DND-41 (cell line): ENCODE data around the gene PROK2.

Source experiments
- ATAC-seq: fragments of 200-7000 bp; cut with Tn5 transposase; 3 replicates; pipeline ENCODE4 v1.9.1; 2021; ENCODE audit warnings: low read depth; ENCODE audit not compliant: insufficient read depth
- DNase-seq: peaks from one replicate; pipeline ENCODE4 v3.0.0-alpha.2; 2020
- H2AFZ ChIP-seq: 2 replicates; pipeline ENCODE4 v1.6.0; 2012; ENCODE audit warnings: low read depth, low read length
- H3K27ac ChIP-seq: 2 replicates; pipeline ENCODE4 v1.5.1; 2012; ENCODE audit warnings: low read length, inconsistent platforms
- H3K27me3 ChIP-seq: fragments of 200-600 bp; sonication (generic); 2 replicates; pipeline ENCODE4 v1.6.0; 2012; ENCODE audit warnings: low read length, mild to moderate bottlenecking, inconsistent platforms; ENCODE audit not compliant: insufficient read depth, poor library complexity
- H3K36me3 ChIP-seq: 2 replicates; pipeline ENCODE4 v1.5.1; 2012; ENCODE audit warnings: low read length, inconsistent platforms; ENCODE audit not compliant: insufficient read depth
- H3K4me1 ChIP-seq: 2 replicates; pipeline ENCODE4 v1.5.1; 2012; ENCODE audit warnings: mild to moderate bottlenecking, low read length; ENCODE audit not compliant: insufficient read depth
- H3K4me2 ChIP-seq: 2 replicates; pipeline ENCODE4 v1.6.0; 2012; ENCODE audit warnings: mild to moderate bottlenecking, moderate library complexity, low read length, inconsistent platforms; ENCODE audit not compliant: insufficient read depth
- H3K4me3 ChIP-seq, 2 experiments: fragments of 200-600 bp in 1 of 2; shearing (Covaris generic) in 1 of 2; 2 replicates each; pipeline ENCODE4 v1.5.1; 2012 to 2016; ENCODE audit warnings: inconsistent platforms in 2 of 2, low read length in 2 of 2, mild to moderate bottlenecking in 2 of 2, low read depth in 1 of 2, moderate library complexity in 1 of 2
- H3K79me2 ChIP-seq: 2 replicates; pipeline ENCODE4 v1.6.0; 2012; ENCODE audit warnings: low read length, inconsistent platforms; ENCODE audit not compliant: insufficient read depth
- H3K9ac ChIP-seq: 2 replicates; pipeline ENCODE4 v1.6.0; 2012; ENCODE audit warnings: low read depth, mild to moderate bottlenecking, inconsistent platforms, low read length, moderate library complexity
- H3K9me3 ChIP-seq: 2 replicates; pipeline ENCODE4 v1.5.1; 2012; ENCODE audit warnings: low read length, moderate library complexity, mild to moderate bottlenecking, inconsistent platforms; ENCODE audit not compliant: insufficient read depth, severe bottlenecking
- H4K20me1 ChIP-seq: 2 replicates; pipeline ENCODE4 v1.6.0; 2012; ENCODE audit warnings: low read length; ENCODE audit not compliant: insufficient read depth
- CTCF ChIP-seq: IDR thresholded peaks from 2 replicates; pipeline ENCODE4 v1.5.1; 2012; ENCODE audit warnings: borderline replicate concordance, low read length, moderate library complexity, mild to moderate bottlenecking; ENCODE audit not compliant: poor library complexity, severe bottlenecking; ENCODE audit errors: extremely low read depth
- EZH2 ChIP-seq: IDR thresholded peaks from 3 replicates; pipeline ENCODE4 v1.6.1; 2012; ENCODE audit warnings: borderline replicate concordance, low read depth, mild to moderate bottlenecking, moderate library complexity, low read length, inconsistent platforms; ENCODE audit not compliant: severe bottlenecking

The PROK2 gene

GRCh38 chr3:71724171-71724453, 60.8 kb downstream of the PROK2 start:
- TF ChIP-seq EZH2 (no peak), CTCF (no peak)
- Histone ChIP-seq H3K9me3 (no peaks in the 10 kb centered on the region), H3K79me2 (no peaks in the 10 kb centered on the region), H3K36me3 (no peaks in the 10 kb centered on the region), H3K4me3 (peak overlapping the region in 1 of 2 experiments; percentile 63; a peak in 3 of 4 replicates), H3K4me2 (peak overlapping the region; percentile 95), H2AFZ (peak overlapping the region; percentile 74; the same call in 1 of the 2 replicates), H3K9ac (no peak overlapping the region; the same call in 1 of the 2 replicates), H3K27me3 (peaks cover 65% of the 10 kb centered on the region), H3K4me1 (peaks cover 27% of the 10 kb centered on the region), H3K27ac (no peak overlapping the region), H4K20me1 (peaks cover 7% of the 10 kb centered on the region)
- DNase-seq (no peak), ATAC-seq (no peak)

- Histone ChIP-seq H2AFZ (no peak overlapping the region), H3K4me1 (peaks cover 27% of the 10 kb centered on the region), H4K20me1 (peaks cover 7% of the 10 kb centered on the region), H3K27ac (no peak overlapping the region), H3K79me2 (no peaks in the 10 kb centered on the region), H3K9me3 (no peaks in the 10 kb centered on the region), H3K27me3 (peaks cover 65% of the 10 kb centered on the region), H3K4me2 (peak overlapping the region; percentile 95), H3K9ac (no peak overlapping the region), H3K36me3 (no peaks in the 10 kb centered on the region), H3K4me3 (peak overlapping the region in 1 of 2 experiments; percentile 63; a peak in 2 of 4 replicates)
- DNase-seq (peak; percentile 32), ATAC-seq (0 out of 3 replicates have a peak, but pooled peaks have one; percentile 34)
- no peak for TF ChIP-seq CTCF
Observed at GRCh38 chr3:71723452-71724170, 61.3 kb downstream of the PROK2 start.

GRCh38 chr3:71722693-71723092, 62.3 kb downstream of the PROK2 start:
- no peak overlapping the region for H3K4me2 ChIP-seq

More at GRCh38 chr3:71722693-71723092, 62.3 kb downstream of the PROK2 start:
- no peaks in the 10 kb centered on the region for H3K9me3 ChIP-seq
- ATAC-seq (no peak), DNase-seq (no peak)
- H4K20me1 ChIP-seq = peaks cover 7% of the 10 kb centered on the region
- no peak overlapping the region for H3K9ac ChIP-seq
- peaks cover 65% of the 10 kb centered on the region for H3K27me3 ChIP-seq
- H3K79me2 ChIP-seq = no peaks in the 10 kb centered on the region
- peaks cover 27% of the 10 kb centered on the region for H3K4me1 ChIP-seq
- H3K36me3 ChIP-seq = no peaks in the 10 kb centered on the region
- TF ChIP-seq CTCF = no peak
- no peak for TF ChIP-seq EZH2
- H2AFZ ChIP-seq = no peak overlapping the region
- no peak overlapping the region for H3K27ac ChIP-seq
- no peak overlapping the region for H3K4me3 ChIP-seq
